SK-N-SH (cell line): Measurements from ENCODE around the gene PSMD3. TPM values are rescaled to one million over a fixed set of nuclear protein-coding genes. Genes with fewer than 3 reads are reported as not detected.

Experiments used
- CTCF ChIA-PET: fragments of 300-600, 350-600 bp; formaldehyde crosslinking; extraction: SDS; loops from one replicate; lab custom pipeline; 2021; lab: Yijun Ruan, JAX
- POLR2A ChIA-PET: fragments of 350-600 bp; sonication (Branson Sonifier 250); formaldehyde crosslinking; extraction: SDS; loops from one replicate; lab custom pipeline; 2020; ENCODE audit warnings: antibody characterized with exemption, inconsistent platforms; lab: Yijun Ruan, JAX
- DNase-seq: peaks from one replicate; pipeline ENCODE4 v3.0.0; 2012
- H2AFZ ChIP-seq: fragments of 200-600 bp; sonication (generic); 2 replicates; pipeline ENCODE4 v1.8.1; 2016; ENCODE audit warnings: antibody characterized with exemption, mild to moderate bottlenecking, low read depth
- H3F3A ChIP-seq: fragments of 200-600 bp; sonication (generic); replicated peaks from 2 replicates; pipeline ENCODE3; 2016; ENCODE audit warnings: antibody characterized with exemption, mild to moderate bottlenecking; ENCODE audit not compliant: insufficient read depth
- H3K27ac ChIP-seq, 2 experiments: fragments of 200-500 bp in 1 of 2; fragments of 200-600 bp in 1 of 2; sonication (Bioruptor generic) in 1 of 2; sonication (generic), shearing (Covaris generic) in 1 of 2; 2 replicates each; pipeline versions ENCODE4 v1.5.1 to v1.6.1; 2014 to 2016; ENCODE audit warnings: low read depth in 2 of 2, inconsistent platforms in 1 of 2, low read length in 1 of 2, mild to moderate bottlenecking in 1 of 2, mixed read lengths in 1 of 2
- H3K27me3 ChIP-seq: fragments of 200-600 bp; sonication (generic), shearing (Covaris generic); 2 replicates; pipeline ENCODE4 v1.6.1; 2016; ENCODE audit warnings: mixed run types; ENCODE audit not compliant: insufficient read depth
- H3K36me3 ChIP-seq, 2 experiments: fragments of 200-500 bp in 1 of 2; fragments of 200-600 bp in 1 of 2; sonication (Bioruptor generic) in 1 of 2; sonication (generic) in 1 of 2; replicated peaks in 1 of 2; 2 replicates each; pipeline versions ENCODE3 to v1.5.1; 2014 to 2016; ENCODE audit warnings: low read length in 1 of 2, mild to moderate bottlenecking in 1 of 2; ENCODE audit not compliant: insufficient read depth in 2 of 2, control insufficient read depth in 1 of 2
- H3K4me1 ChIP-seq, 2 experiments: fragments of 200-500 bp in 1 of 2; fragments of 200-600 bp in 1 of 2; sonication (Bioruptor generic) in 1 of 2; sonication (generic), shearing (Covaris generic) in 1 of 2; 2 replicates each; pipeline versions ENCODE4 v1.5.1 to v1.6.1; 2014 to 2016; ENCODE audit warnings: low read depth in 1 of 2, low read length in 1 of 2, mixed run types in 1 of 2; ENCODE audit not compliant: insufficient read depth in 2 of 2, control insufficient read depth in 1 of 2
- H3K4me2 ChIP-seq: fragments of 200-600 bp; sonication (generic), shearing (Covaris generic); 2 replicates; pipeline ENCODE4 v1.6.1; 2017; ENCODE audit warnings: mixed run types
- H3K4me3 ChIP-seq, 2 experiments: fragments of 200-500 bp in 1 of 2; fragments of 200-600 bp in 1 of 2; sonication (Bioruptor generic) in 1 of 2; sonication (generic), shearing (Covaris generic) in 1 of 2; 2 replicates each; pipeline versions ENCODE4 v1.5.1 to v1.8.1; 2014 to 2016; ENCODE audit warnings: low read depth in 2 of 2, inconsistent platforms in 1 of 2, low read length in 1 of 2, mild to moderate bottlenecking in 1 of 2, mixed read lengths in 1 of 2, moderate library complexity in 1 of 2
- H3K79me2 ChIP-seq: fragments of 200-600 bp; sonication (generic); 2 replicates; pipeline ENCODE4 v1.8.1; 2017; ENCODE audit warnings: mild to moderate bottlenecking; ENCODE audit not compliant: insufficient read depth
- H3K9ac ChIP-seq: fragments of 200-600 bp; sonication (generic); 2 replicates; pipeline ENCODE4 v1.6.1; 2017; ENCODE audit warnings: mixed run types
- H3K9me2 ChIP-seq: fragments of 200-600 bp; sonication (generic); 2 replicates; pipeline ENCODE4 v1.6.1; 2017; ENCODE audit warnings: mixed run types
- H3K9me3 ChIP-seq: fragments of 200-600 bp; sonication (generic); 2 replicates; pipeline ENCODE4 v1.6.1; 2017; ENCODE audit warnings: mixed run types, mild to moderate bottlenecking, moderate library complexity
- H4K20me1 ChIP-seq: fragments of 200-600 bp; sonication (generic); 2 replicates; pipeline ENCODE4 v1.6.1; 2017; ENCODE audit warnings: mild to moderate bottlenecking, mixed run types; ENCODE audit not compliant: insufficient read depth
- CHD2 ChIP-seq: fragments of 150-350 bp; IDR thresholded peaks from 2 replicates; pipeline ENCODE4 v1.6.1; 2018; ENCODE audit warnings: low read length; ENCODE audit not compliant: partially characterized antibody
- CTCF ChIP-seq: fragments of 200-600 bp; sonication (generic); IDR thresholded peaks from 2 replicates; pipeline ENCODE4 v1.6.1; 2017; ENCODE audit warnings: antibody characterized with exemption, mild to moderate bottlenecking, moderate library complexity
- EP300 ChIP-seq, 2 experiments: IDR thresholded peaks; 2 replicates each; pipeline versions ENCODE4 v1.4.0 to v1.6.1; 2012; ENCODE audit warnings: borderline replicate concordance in 1 of 2, low read depth in 1 of 2, low read length in 1 of 2
- FOSL2 ChIP-seq: IDR thresholded peaks from 2 replicates; pipeline ENCODE4 v1.4.0; 2012; ENCODE audit warnings: low read depth, mild to moderate bottlenecking, moderate library complexity, borderline replicate concordance
- FOXJ3 ChIP-seq: sonication (generic); formaldehyde crosslinking; IDR thresholded peaks from 2 replicates; pipeline ENCODE4 v1.5.1; 2020; ENCODE audit warnings: mild to moderate bottlenecking, missing genetic modification reagents
- FOXM1 ChIP-seq: IDR thresholded peaks from 2 replicates; pipeline ENCODE4 v1.4.0; 2012; ENCODE audit warnings: low read depth, mild to moderate bottlenecking
- IRF3 ChIP-seq: fragments of 150-350 bp; IDR thresholded peaks from 2 replicates; pipeline ENCODE4 v1.6.1; 2016; ENCODE audit warnings: mild to moderate bottlenecking, low read depth, low read length
- JUND ChIP-seq: IDR thresholded peaks from 2 replicates; pipeline ENCODE4 v1.4.0; 2012
- MAX ChIP-seq: IDR thresholded peaks from 2 replicates; pipeline ENCODE4 v1.4.0; 2012; ENCODE audit warnings: low read depth
- MEF2A ChIP-seq: IDR thresholded peaks from 2 replicates; pipeline ENCODE4 v1.4.0; 2012; ENCODE audit warnings: low read depth, borderline replicate concordance
- MXI1 ChIP-seq: IDR thresholded peaks from 2 replicates; pipeline ENCODE4 v1.6.1; 2012; ENCODE audit warnings: mild to moderate bottlenecking, low read depth, low read length, improper control_type of control experiment
- NRF1 ChIP-seq: IDR thresholded peaks from 2 replicates; pipeline ENCODE4 v1.6.1; 2012; ENCODE audit warnings: low read depth, mild to moderate bottlenecking, low read length
- RAD21 ChIP-seq: IDR thresholded peaks from 2 replicates; pipeline ENCODE4 v1.6.1; 2012; ENCODE audit warnings: mild to moderate bottlenecking, low read length
- SIN3A ChIP-seq: IDR thresholded peaks from 2 replicates; pipeline ENCODE4 v1.6.1; 2012; ENCODE audit warnings: low read depth, mild to moderate bottlenecking, low read length, moderate library complexity, borderline replicate concordance
- SMC3 ChIP-seq: IDR thresholded peaks from 2 replicates; pipeline ENCODE4 v1.6.1; 2012; ENCODE audit warnings: low read depth, low read length, improper control_type of control experiment
- TAF1 ChIP-seq: IDR thresholded peaks from 2 replicates; pipeline ENCODE4 v1.6.1; 2012; ENCODE audit warnings: low read depth, mild to moderate bottlenecking, low read length, moderate library complexity, borderline replicate concordance
- WGBS: methylation state at CpG from one replicate; pipeline ENCODE4 v1.1.6; 2017; ENCODE audit warnings: low lambda C conversion rate; 5-methylcytosine and 5-hydroxymethylcytosine counted together
- polyA plus RNA-seq, 3 experiments: library from polyadenylated mRNA; depleted of rRNA; stranded (reverse); fragments of >200 nt; gene quantifications; 2 replicates each; pipeline ENCODE4 v1.2.3, GENCODE V29; 2012
- TF ChIP-seq, protein P1 (sequence below): fragments of 150-350 bp; IDR thresholded peaks from 2 replicates; pipeline ENCODE4 v1.6.1; 2017; ENCODE audit warnings: antibody characterized with exemption, low read length, low read depth, borderline replicate concordance
- TF ChIP-seq, protein P2 (sequence below): IDR thresholded peaks from 2 replicates; pipeline ENCODE4 v1.6.1; 2012; ENCODE audit warnings: mild to moderate bottlenecking, low read depth, low read length, moderate library complexity

PSMD3 gene
- polyA plus RNA-seq, 1 of the 3 experiments (the other 2 are of a cell fraction) = 104 TPM

GRCh38 chr17:40035162-40035559, 54.6 kb downstream of the PSMD3 start:
- 22% methylated on average over 9 of the region's 12 CpGs for WGBS
- H3K36me3 ChIP-seq = peaks cover 6 to 33% of the 10 kb centered on the region in 2 experiments
- POLR2A ChIA-PET = interaction anchor here (1.1 to 1.2 kb wide), 2 partner anchors 19 to 77 kb away, joined by 3 to 5 read pairs; partner anchors contain the start of gene MED24

More at GRCh38 chr17:40035162-40035559, 54.6 kb downstream of the PSMD3 start:
- Histone ChIP-seq H3K9ac (no peak overlapping the region), H3K27me3 (no peaks in the 10 kb centered on the region), H3K4me3 (no peak overlapping the region; a peak in 1 of 4 replicates), H4K20me1 (no peaks in the 10 kb centered on the region), H3K79me2 (no peaks in the 10 kb centered on the region), H2AFZ (no peak overlapping the region), H3K4me1 (peaks cover 0 to 6% of the 10 kb centered on the region in 2 experiments; a peak in 1 of 4 replicates), H3K9me3 (no peaks in the 10 kb centered on the region), H3K4me2 (no peak overlapping the region), H3K9me2 (no peaks in the 10 kb centered on the region), H3F3A (peaks cover 4% of the 10 kb centered on the region), H3K27ac (no peak overlapping the region)
- TF ChIP-seq EP300 (IDR thresholded peaks at IDR 0.05; ENCODE audit: borderline replicate concordance in 1 of 2, low read depth in 1 of 2, low read length in 1 of 2) (no peak), MAX (0 out of 2 replicates have a peak, but pooled peaks have one; percentile 25), TAF1 (no peak), MXI1 (0 out of 2 replicates have a peak, but pooled peaks have one; percentile 14), IRF3 (no peak), NRF1 (no peak), MEF2A (no peak), JUND (no peak), SMC3 (peak; percentile 71), CTCF (peak; percentile 83), FOSL2 (no peak), FOXJ3 (CRISPR knock-in tag) (no peak), RAD21 (peak; percentile 54), CHD2 (no peak), FOXM1 (no peak), SIN3A (peak; percentile 74; the same call in 1 of the 2 replicates)
- TF ChIP-seq, protein P1, sequence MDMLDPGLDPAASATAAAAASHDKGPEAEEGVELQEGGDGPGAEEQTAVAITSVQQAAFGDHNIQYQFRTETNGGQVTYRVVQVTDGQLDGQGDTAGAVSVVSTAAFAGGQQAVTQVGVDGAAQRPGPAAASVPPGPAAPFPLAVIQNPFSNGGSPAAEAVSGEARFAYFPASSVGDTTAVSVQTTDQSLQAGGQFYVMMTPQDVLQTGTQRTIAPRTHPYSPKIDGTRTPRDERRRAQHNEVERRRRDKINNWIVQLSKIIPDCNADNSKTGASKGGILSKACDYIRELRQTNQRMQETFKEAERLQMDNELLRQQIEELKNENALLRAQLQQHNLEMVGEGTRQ = no peak
- TF ChIP-seq, protein P2, sequence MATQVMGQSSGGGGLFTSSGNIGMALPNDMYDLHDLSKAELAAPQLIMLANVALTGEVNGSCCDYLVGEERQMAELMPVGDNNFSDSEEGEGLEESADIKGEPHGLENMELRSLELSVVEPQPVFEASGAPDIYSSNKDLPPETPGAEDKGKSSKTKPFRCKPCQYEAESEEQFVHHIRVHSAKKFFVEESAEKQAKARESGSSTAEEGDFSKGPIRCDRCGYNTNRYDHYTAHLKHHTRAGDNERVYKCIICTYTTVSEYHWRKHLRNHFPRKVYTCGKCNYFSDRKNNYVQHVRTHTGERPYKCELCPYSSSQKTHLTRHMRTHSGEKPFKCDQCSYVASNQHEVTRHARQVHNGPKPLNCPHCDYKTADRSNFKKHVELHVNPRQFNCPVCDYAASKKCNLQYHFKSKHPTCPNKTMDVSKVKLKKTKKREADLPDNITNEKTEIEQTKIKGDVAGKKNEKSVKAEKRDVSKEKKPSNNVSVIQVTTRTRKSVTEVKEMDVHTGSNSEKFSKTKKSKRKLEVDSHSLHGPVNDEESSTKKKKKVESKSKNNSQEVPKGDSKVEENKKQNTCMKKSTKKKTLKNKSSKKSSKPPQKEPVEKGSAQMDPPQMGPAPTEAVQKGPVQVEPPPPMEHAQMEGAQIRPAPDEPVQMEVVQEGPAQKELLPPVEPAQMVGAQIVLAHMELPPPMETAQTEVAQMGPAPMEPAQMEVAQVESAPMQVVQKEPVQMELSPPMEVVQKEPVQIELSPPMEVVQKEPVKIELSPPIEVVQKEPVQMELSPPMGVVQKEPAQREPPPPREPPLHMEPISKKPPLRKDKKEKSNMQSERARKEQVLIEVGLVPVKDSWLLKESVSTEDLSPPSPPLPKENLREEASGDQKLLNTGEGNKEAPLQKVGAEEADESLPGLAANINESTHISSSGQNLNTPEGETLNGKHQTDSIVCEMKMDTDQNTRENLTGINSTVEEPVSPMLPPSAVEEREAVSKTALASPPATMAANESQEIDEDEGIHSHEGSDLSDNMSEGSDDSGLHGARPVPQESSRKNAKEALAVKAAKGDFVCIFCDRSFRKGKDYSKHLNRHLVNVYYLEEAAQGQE = no peak
- peak; percentile 80 for DNase-seq
- CTCF ChIA-PET = interaction anchor here (0.5 to 9.5 kb wide), 30 partner anchors 10 to 205 kb away, joined by 3 to 96 read pairs (median 4); partner anchors contain the start of genes CSF3, MED24 and THRA
